ENCODE results near the gene LAMA2. TPM values are rescaled to one million over a fixed set of nuclear protein-coding genes. Genes with fewer than 3 reads are reported as not detected.

The LAMA2 gene
- total RNA-seq, 1 experiment from 2014 or later, result 0.02 TPM

DNA sequence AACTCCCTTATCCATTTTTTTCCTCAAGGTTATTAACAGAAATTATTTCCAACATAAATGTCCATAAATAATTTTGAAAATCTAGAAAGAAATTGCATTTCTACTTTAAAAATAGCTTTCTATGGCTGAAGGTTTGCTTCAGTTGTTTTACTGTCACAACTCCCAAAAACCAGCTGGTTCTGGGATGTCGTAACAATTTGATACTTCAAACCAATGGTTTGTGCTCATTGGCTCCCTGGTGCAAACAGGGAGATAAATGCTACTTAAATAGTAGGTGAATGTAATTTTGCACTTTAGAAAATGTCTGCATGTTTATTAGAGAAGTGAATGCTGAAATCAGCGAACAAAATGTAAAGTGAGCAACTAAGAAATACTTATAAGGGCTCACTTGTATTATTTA, 31.1 kb downstream of the LAMA2 start:
- Mint-ChIP-seq H3K27me3 (ENCODE audit: insufficient read depth, unreplicated experiment) (peaks cover 4% of the 10 kb centered on the region), H3K4me1 (ENCODE audit: low read depth, unreplicated experiment) (no peaks in the 10 kb centered on the region), H3K27ac (ENCODE audit: unreplicated experiment) (no peak overlapping the region), H3K36me3 (ENCODE audit: insufficient read depth, unreplicated experiment) (no peaks in the 10 kb centered on the region), H3K9me3 (ENCODE audit: unreplicated experiment) (no peaks in the 10 kb centered on the region), H3K4me3 (ENCODE audit: unreplicated experiment) (no peak overlapping the region)
- H3K27me3 ChIP-seq (replicated peaks; ENCODE audit: control insufficient read depth, insufficient read depth, low read length), result no peaks in the 10 kb centered on the region
- H3K36me3 ChIP-seq (ENCODE audit: control insufficient read depth, insufficient read depth, low read length), result no peaks in the 10 kb centered on the region
- H3K9me3 ChIP-seq, result no peaks in the 10 kb centered on the region
- no peaks in the 10 kb centered on the region; the same call in 1 of the 2 replicates for H3K4me1 ChIP-seq
- POLR2A ChIA-PET, result no interaction called here
- CTCF ChIA-PET, result no interaction called here
- no peak overlapping the region for H3K4me3 ChIP-seq (ENCODE audit: low read depth, low read length)
- TF ChIP-seq, protein P1, sequence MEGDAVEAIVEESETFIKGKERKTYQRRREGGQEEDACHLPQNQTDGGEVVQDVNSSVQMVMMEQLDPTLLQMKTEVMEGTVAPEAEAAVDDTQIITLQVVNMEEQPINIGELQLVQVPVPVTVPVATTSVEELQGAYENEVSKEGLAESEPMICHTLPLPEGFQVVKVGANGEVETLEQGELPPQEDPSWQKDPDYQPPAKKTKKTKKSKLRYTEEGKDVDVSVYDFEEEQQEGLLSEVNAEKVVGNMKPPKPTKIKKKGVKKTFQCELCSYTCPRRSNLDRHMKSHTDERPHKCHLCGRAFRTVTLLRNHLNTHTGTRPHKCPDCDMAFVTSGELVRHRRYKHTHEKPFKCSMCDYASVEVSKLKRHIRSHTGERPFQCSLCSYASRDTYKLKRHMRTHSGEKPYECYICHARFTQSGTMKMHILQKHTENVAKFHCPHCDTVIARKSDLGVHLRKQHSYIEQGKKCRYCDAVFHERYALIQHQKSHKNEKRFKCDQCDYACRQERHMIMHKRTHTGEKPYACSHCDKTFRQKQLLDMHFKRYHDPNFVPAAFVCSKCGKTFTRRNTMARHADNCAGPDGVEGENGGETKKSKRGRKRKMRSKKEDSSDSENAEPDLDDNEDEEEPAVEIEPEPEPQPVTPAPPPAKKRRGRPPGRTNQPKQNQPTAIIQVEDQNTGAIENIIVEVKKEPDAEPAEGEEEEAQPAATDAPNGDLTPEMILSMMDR (IDR thresholded peaks at IDR 0.05; ENCODE audit: insufficient read depth in 1 of 2, low read depth in 1 of 2, low read length in 1 of 2, severe bottlenecking in 1 of 2, unreplicated experiment in 1 of 2), result no peak
- no TSS peak for BruUV-seq (replicated peaks)
- intact Hi-C loops (cut with micrococcal nuclease; ENCODE audit: unreplicated experiment), result no loop called here
- no peak for DNase-seq

DNA sequence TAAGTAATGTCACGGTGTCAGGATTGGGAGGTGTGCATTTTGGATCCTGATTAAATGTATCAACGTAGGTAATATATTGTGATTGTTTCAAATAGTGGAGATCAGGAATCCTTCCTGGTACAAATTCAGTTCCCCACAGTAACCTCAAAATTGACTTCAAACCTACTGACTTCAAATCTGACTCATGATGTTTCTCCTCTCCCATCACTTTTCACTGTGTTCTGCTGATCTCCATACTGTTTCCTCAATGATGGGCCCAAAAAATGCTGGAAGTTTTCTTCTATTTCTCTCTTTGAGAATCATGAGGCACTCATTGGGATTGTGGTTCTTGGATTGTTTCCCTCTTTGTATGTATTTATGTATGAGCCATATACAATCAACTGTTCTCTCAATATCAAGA, 35.9 kb downstream of the LAMA2 start:
- Histone ChIP-seq H3K27me3 (replicated peaks; ENCODE audit: control insufficient read depth, insufficient read depth, low read length) (no peaks in the 10 kb centered on the region), H3K9me3 (no peaks in the 10 kb centered on the region), H3K4me1 (no peaks in the 10 kb centered on the region), H3K4me3 (ENCODE audit: low read depth, low read length) (no peak overlapping the region), H3K36me3 (ENCODE audit: control insufficient read depth, insufficient read depth, low read length) (no peaks in the 10 kb centered on the region)
- CTCF ChIA-PET, result no interaction called here
- no peaks in the 10 kb centered on the region for H3K9me3 Mint-ChIP-seq (ENCODE audit: unreplicated experiment)
- H3K4me1 Mint-ChIP-seq (ENCODE audit: low read depth, unreplicated experiment), result no peaks in the 10 kb centered on the region
- POLR2A ChIA-PET, result no interaction called here
- intact Hi-C loops (cut with micrococcal nuclease; ENCODE audit: unreplicated experiment), result no loop called here
- BruUV-seq (replicated peaks), result no TSS peak
- TF ChIP-seq, protein P1 (IDR thresholded peaks at IDR 0.05; ENCODE audit: insufficient read depth in 1 of 2, low read depth in 1 of 2, low read length in 1 of 2, severe bottlenecking in 1 of 2, unreplicated experiment in 1 of 2), result no peak
- H3K36me3 Mint-ChIP-seq (ENCODE audit: insufficient read depth, unreplicated experiment), result no peaks in the 10 kb centered on the region
- no peak overlapping the region for H3K4me3 Mint-ChIP-seq (ENCODE audit: unreplicated experiment)
- H3K27me3 Mint-ChIP-seq (ENCODE audit: insufficient read depth, unreplicated experiment), result no peaks in the 10 kb centered on the region
- no peak for DNase-seq
- H3K27ac Mint-ChIP-seq (ENCODE audit: unreplicated experiment), result no peak overlapping the region

GRCh38 chr6:128919412-128920180, 36.7 kb downstream of the LAMA2 start:
- POLR2A ChIA-PET, result no interaction called here
- no peaks in the 10 kb centered on the region for H3K27me3 Mint-ChIP-seq (ENCODE audit: insufficient read depth, unreplicated experiment)

More at GRCh38 chr6:128919412-128920180, 36.7 kb downstream of the LAMA2 start:
- BruUV-seq (replicated peaks), result no TSS peak
- no peaks in the 10 kb centered on the region for H3K4me1 Mint-ChIP-seq (ENCODE audit: low read depth, unreplicated experiment)
- no peaks in the 10 kb centered on the region for H3K27me3 ChIP-seq (replicated peaks; ENCODE audit: control insufficient read depth, insufficient read depth, low read length)
- H3K36me3 ChIP-seq (ENCODE audit: control insufficient read depth, insufficient read depth, low read length), result no peaks in the 10 kb centered on the region
- intact Hi-C loops (cut with micrococcal nuclease; ENCODE audit: unreplicated experiment), result no loop called here
- H3K36me3 Mint-ChIP-seq (ENCODE audit: insufficient read depth, unreplicated experiment), result no peaks in the 10 kb centered on the region
- no peaks in the 10 kb centered on the region for H3K9me3 Mint-ChIP-seq (ENCODE audit: unreplicated experiment)
- H3K27ac Mint-ChIP-seq (ENCODE audit: unreplicated experiment), result no peak overlapping the region
- H3K4me3 Mint-ChIP-seq (ENCODE audit: unreplicated experiment), result no peak overlapping the region
- H3K9me3 ChIP-seq, result no peaks in the 10 kb centered on the region
- CTCF ChIA-PET, result no interaction called here
- no peaks in the 10 kb centered on the region for H3K4me1 ChIP-seq
- no peak for DNase-seq
- no peak overlapping the region for H3K4me3 ChIP-seq (ENCODE audit: low read depth, low read length)
- TF ChIP-seq, protein P1 (IDR thresholded peaks at IDR 0.05; ENCODE audit: insufficient read depth in 1 of 2, low read depth in 1 of 2, low read length in 1 of 2, severe bottlenecking in 1 of 2, unreplicated experiment in 1 of 2), result no peak
